Adrenal gland (tissue), 12 donors: ENCODE data around the gene S100A10. TPM values are rescaled to one million over a fixed set of nuclear protein-coding genes. Genes with fewer than 3 reads are reported as not detected.
A peak's percentile ranks its signal among the peaks of the same experiment; 100 is the strongest.

Experiments
- DNase-seq, 7 donors: peaks; one replicate each; pipeline ENCODE4 v3.0.0-alpha.2; 2019 to 2020
- H3K27ac ChIP-seq, 5 donors: fragments of 200-600 bp; sonication (generic) in 4 of 5; 1 replicate in 3 of 5; 2 replicates in 2 of 5; pipeline versions ENCODE4 v1.5.1 to v1.8.0; 2016 to 2020; ENCODE audit warnings: mild to moderate bottlenecking in 1 of 5
- H3K27me3 ChIP-seq: fragments of 200-600 bp; 2 replicates; pipeline ENCODE4 v1.8.0; 2021
- H3K36me3 ChIP-seq, 2 donors: fragments of 200-600 bp; replicated peaks in 1 of 2; 1 replicate in 1 of 2; 2 replicates in 1 of 2; pipeline versions ENCODE4 v1.5.1 to v1.8.0; 2018 to 2022
- H3K4me1 ChIP-seq, 2 donors: fragments of 200-600 bp; replicated peaks in 1 of 2; 1 replicate in 1 of 2; 2 replicates in 1 of 2; pipeline versions ENCODE4 v1.5.1 to v1.8.0; 2018 to 2021
- H3K4me3 ChIP-seq, 4 donors: fragments of 200-600 bp; sonication (generic) in 3 of 4; one replicate each; pipeline ENCODE4 v1.5.1; 2016 to 2018
- H3K9me3 ChIP-seq, 3 donors: fragments of 200-600 bp; sonication (generic) in 1 of 3; replicated peaks in 1 of 3; 1 replicate in 2 of 3; 2 replicates in 1 of 3; pipeline versions ENCODE4 v1.5.1 to v1.8.0; 2016 to 2021
- POLR2A ChIP-seq, 2 donors: fragments of 450-650 bp; IDR thresholded peaks; one replicate each; pipeline ENCODE4 v1.6.1; 2017; ENCODE audit warnings: antibody characterized with exemption in 2 of 2, mild to moderate bottlenecking in 2 of 2, moderate library complexity in 1 of 2
- WGBS, 4 donors: extraction: QIAGEN DNeasy Blood & Tissue Kit in 2 of 4; methylation state at CpG; one replicate each; pipeline versions ENCODE4 v1.1.5 to v1.1.7; 2013 to 2017; 5-methylcytosine and 5-hydroxymethylcytosine counted together
- intact Hi-C, 2 donors: fragments of 100-400 bp; cut with DNase I; formaldehyde crosslinking; loops; one replicate each; pipeline versions ENCODE4 v1.14.1 to v1.15.0; 2022 to 2023
- polyA plus RNA-seq, 3 donors: library from polyadenylated mRNA; stranded (reverse); fragments of 200-250 nt in 2 of 3; fragments of 350-450 nt in 1 of 3; fragmentation: Illumina TruSeq in 1 of 3; extraction: RNeasy Lipid Tissue Mini Kit (QIAGEN cat#74804) in 1 of 3; gene quantifications; one replicate each; pipeline ENCODE4 v1.2.3, GENCODE V29; 2013 to 2014
- total RNA-seq, 9 donors: library from RNA; depleted of rRNA in 4 of 9; stranded (reverse); fragments of >200 nt in 4 of 9; fragments of 120-200 nt in 1 of 9; fragmentation: NEBNext Ultra II Directional in 1 of 9; extraction: Animal tissue kit (Norgen Biotek cat#: 25700) in 1 of 9; gene quantifications; one replicate each; pipeline versions ENCODE4 v1.1.0 to v1.2.4, GENCODE V29; 2013 to 2023
- TF ChIP-seq, protein P1 (sequence below), 6 experiments: fragments of 450-650 bp in 4 of 6; fragments of 200-600 bp in 2 of 6; sonication (generic) in 1 of 6; IDR thresholded peaks; 1 replicate in 5 of 6; 2 replicates in 1 of 6; pipeline versions ENCODE4 v1.5.1 to v1.8.0; 2016 to 2021; ENCODE audit warnings: antibody characterized with exemption in 6 of 6, mild to moderate bottlenecking in 2 of 6, moderate library complexity in 1 of 6
- donor health status: healthy with polysubstance abuse.
- donor health status: Bipolar disorder and iron deficiency.
- donor health status: DM: yes; HTN: yes; CAD: no.
- donor health status: DM: no; HTN: no; CAD: no.
- donor health status: DM: no; HTN: no; CAD: no.
- donor health status: DM: yes; HTN: yes; CAD: no.

S100A10 gene
- total and polyA plus RNA-seq, 12 donors: 24.9 to 860 (median 366) TPM

DNA sequence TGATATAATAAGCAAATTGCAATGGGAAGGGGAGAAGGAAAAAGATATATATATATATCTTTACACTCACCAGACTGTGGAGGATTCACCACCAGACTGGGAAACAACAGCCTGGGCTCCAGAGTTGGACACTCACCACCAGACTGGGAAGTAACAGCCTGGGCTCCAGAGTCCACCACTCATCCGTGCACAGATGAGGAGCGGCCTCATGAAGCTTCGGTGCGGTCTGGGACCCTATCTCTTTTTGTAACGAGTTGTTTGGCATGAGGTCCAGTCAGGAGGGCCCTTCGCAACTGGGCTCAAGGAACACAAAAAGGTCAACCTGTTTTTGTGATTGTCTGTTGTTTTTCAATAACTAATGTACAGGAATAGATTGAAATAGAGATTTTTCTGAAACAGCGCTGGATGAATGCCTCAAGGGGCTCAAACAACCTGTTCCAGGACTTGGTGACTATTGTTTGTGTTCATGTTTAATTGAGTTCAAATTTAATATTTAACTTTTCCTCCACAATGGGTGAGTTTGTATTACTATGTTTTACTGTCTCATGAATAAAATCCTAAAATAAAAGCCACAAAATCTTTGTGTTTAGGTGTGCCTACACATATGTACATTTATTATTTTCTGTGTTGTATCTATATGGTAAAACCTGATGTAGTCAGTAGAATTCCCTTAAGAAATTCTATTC, 40.1 kb downstream of the S100A10 start:
- Histone ChIP-seq H3K4me3 (no peak overlapping the region), H3K9me3 (no peaks in the 10 kb centered on the region), H3K27ac (no peak overlapping the region), H3K36me3 (no peaks in the 10 kb centered on the region), H3K27me3 (no peaks in the 10 kb centered on the region), H3K4me1 (peaks cover 12% of the 10 kb centered on the region in 2 donors)
- intact Hi-C loops: no loop called here
- no peak for DNase-seq
- no peak for TF ChIP-seq POLR2A (IDR thresholded peaks at IDR 0.05)
- TF ChIP-seq, protein P1, sequence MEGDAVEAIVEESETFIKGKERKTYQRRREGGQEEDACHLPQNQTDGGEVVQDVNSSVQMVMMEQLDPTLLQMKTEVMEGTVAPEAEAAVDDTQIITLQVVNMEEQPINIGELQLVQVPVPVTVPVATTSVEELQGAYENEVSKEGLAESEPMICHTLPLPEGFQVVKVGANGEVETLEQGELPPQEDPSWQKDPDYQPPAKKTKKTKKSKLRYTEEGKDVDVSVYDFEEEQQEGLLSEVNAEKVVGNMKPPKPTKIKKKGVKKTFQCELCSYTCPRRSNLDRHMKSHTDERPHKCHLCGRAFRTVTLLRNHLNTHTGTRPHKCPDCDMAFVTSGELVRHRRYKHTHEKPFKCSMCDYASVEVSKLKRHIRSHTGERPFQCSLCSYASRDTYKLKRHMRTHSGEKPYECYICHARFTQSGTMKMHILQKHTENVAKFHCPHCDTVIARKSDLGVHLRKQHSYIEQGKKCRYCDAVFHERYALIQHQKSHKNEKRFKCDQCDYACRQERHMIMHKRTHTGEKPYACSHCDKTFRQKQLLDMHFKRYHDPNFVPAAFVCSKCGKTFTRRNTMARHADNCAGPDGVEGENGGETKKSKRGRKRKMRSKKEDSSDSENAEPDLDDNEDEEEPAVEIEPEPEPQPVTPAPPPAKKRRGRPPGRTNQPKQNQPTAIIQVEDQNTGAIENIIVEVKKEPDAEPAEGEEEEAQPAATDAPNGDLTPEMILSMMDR (IDR thresholded peaks at IDR 0.05): no peak
- 90 to 93% (median 91%) methylated on average over 7 of the region's 7 CpGs for WGBS, 4 donors

DNA sequence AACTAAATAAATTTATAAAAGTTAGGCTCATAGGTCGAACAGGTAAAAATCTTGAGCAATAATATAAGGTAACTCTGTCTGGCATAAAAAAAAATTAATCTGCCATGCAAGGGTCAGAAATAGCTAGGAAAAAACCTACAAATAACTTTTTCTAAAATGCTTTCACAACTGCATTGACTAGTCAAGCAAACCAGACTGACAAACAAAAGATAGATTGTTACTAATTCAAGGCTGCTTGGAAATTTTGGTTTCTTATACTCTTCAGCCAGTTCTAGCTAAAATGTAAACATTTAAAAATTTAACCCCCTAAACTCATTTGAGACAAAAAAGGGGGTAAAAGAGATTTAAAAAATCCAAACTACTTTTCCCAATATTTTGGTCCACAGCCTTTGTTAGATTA, 40.8 kb downstream of the S100A10 start:
- no peaks in the 10 kb centered on the region for H3K36me3 ChIP-seq
- no peak for TF ChIP-seq POLR2A (IDR thresholded peaks at IDR 0.05)
- TF ChIP-seq, protein P1 (IDR thresholded peaks at IDR 0.05): no peak
- intact Hi-C loops: no loop called here
- WGBS, 4 donors: 70 to 87% (median 82%) methylated on average over 1 of the region's 1 CpG
- DNase-seq: no peak
- no peak overlapping the region for H3K4me3 ChIP-seq
- H3K27me3 ChIP-seq: no peaks in the 10 kb centered on the region
- no peak overlapping the region for H3K27ac ChIP-seq
- peaks cover 17% of the 10 kb centered on the region in 2 donors for H3K4me1 ChIP-seq
- H3K9me3 ChIP-seq: no peaks in the 10 kb centered on the region

DNA sequence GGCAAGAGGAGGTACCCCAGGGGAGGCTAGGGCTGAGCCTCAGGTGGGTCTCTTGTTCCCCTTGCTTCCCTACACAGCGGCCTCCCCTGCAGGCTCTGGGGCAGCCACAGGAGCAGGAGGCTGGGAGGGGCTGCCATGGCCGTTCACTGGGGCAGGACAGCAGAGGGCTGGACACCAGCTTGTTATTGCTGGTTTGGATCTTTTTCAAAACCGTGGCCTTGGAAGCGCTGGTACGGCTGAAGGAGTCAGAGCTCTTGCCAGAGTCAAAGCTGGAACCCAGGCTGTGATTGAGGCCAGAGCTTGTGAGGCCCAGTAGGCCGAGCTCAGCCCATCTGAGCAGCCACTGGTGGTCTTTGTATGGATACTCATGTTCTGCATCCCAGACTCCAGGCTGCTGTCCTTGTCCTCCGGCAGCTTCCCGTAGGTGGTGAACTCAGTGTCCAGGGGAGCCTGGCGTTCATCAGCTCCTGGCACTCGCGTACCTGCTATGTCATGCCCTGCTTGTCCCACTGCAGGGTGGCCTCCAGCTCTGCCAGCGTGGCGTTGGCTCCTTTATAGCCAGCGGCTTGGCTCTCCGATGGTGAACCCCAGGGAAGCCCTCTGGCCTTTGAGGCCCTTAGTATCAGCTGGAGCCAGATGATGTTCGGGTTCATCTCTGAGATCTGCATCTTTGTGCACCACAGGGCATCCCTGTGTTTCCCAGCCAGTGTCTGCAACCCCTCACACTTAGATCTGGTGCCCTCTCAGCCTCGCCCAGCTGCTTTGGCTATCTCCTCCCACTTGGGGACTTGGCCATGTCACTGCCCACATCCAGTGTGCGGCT, 44.1 kb downstream of the S100A10 start:
- intact Hi-C loops: no loop called here
- peak in 6 of 7 donors; percentile 56 to 71 (median 68) for DNase-seq
- 59 to 70% (median 66%) methylated on average over 8 to 18 of the region's 18 CpGs for WGBS, 4 donors

DNA sequence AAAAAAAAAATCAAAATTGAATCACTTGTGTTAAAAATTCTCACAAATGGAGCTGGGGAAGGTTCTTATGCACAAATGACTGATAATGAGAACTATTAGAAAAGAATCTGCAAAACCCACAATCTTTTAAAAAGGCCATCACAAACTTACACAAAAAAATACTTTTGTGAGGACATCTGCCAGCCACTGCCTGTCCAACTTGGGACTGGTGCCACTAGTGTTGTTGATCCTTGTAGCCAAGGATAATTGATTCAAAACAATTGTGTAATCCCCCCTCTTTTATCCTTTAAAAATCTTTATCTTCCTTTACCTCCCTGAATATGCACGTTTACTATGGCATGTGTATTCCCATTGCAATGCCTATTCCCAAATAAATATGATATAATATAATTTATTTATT, 45.2 kb downstream of the S100A10 start:
- Histone ChIP-seq H3K4me3 (no peak overlapping the region), H3K36me3 (no peaks in the 10 kb centered on the region), H3K4me1 (peaks cover 26 to 44% of the 10 kb centered on the region in 2 donors), H3K27ac (peak overlapping the region in 2 of 5 donors; percentile 69), H3K27me3 (no peaks in the 10 kb centered on the region), H3K9me3 (no peaks in the 10 kb centered on the region)
- WGBS, 4 donors: 40 to 54% (median 43%) methylated on average over 1 of the region's 1 CpG
- TF ChIP-seq, protein P1 (IDR thresholded peaks at IDR 0.05): no peak
- no peak for TF ChIP-seq POLR2A (IDR thresholded peaks at IDR 0.05)
- DNase-seq: peak in 4 of 7 donors; percentile 39 to 64 (median 50)
- intact Hi-C loops: no loop called here

More for the DNA sequence above, 44.1 kb downstream of the S100A10 start:
- H3K9me3 ChIP-seq: no peaks in the 10 kb centered on the region
- TF ChIP-seq, protein P1 (IDR thresholded peaks at IDR 0.05): no peak
- no peak for TF ChIP-seq POLR2A (IDR thresholded peaks at IDR 0.05)
- peaks cover 26 to 36% of the 10 kb centered on the region in 2 donors for H3K4me1 ChIP-seq
- H3K36me3 ChIP-seq: no peaks in the 10 kb centered on the region
- peak overlapping the region in 4 of 5 donors; percentile 36 to 71 (median 69) for H3K27ac ChIP-seq
- no peaks in the 10 kb centered on the region for H3K27me3 ChIP-seq
- H3K4me3 ChIP-seq: no peak overlapping the region
